Fibroblast of skin of abdomen (primary cell): ENCODE results near the gene ILK.

ENCODE experiments used
- DNase-seq: peaks from one replicate; pipeline ENCODE4 v3.0.0-alpha.2; 2013

Gene ILK

DNA sequence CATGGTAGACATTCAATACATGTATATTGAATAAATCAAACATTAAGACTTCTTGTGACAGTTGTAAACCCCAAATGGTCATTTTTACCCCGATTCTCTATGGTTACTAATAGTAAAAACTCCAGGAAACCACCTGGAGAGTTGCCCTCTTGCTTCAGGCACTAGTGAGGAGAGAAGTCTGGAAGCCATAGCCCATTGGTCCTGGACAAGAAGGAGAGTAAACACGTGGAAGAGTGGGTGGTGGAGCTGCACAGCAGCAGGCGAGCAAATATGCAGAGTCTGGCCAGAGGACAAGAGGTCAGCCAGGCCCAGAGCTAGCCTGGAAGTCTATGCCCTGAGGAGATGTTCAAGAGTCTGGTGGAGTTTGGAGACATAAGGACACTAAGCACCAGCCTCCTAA, 34.3 kb downstream of the ILK start:
- peak; percentile 12 for DNase-seq

DNA sequence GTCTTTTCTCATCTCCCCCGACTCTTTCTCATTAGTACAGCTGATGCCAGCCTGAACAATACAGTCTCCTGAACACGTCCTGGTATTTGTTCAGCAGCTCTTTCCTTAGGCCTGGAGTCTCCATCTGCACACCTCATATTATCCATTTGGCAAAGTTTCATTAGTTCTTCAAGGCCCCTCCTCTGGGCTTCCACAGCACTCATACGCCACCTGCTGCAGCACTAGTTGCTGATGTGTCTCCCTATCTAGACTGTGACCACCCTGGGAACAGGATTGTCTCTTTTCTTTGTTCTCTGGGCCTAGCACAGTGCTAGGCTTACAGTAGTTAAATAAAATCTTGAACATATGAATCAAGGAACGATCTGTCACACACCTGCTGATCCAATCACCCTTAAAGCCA, 34.9 kb downstream of the ILK start:
- DNase-seq: no peak

DNA sequence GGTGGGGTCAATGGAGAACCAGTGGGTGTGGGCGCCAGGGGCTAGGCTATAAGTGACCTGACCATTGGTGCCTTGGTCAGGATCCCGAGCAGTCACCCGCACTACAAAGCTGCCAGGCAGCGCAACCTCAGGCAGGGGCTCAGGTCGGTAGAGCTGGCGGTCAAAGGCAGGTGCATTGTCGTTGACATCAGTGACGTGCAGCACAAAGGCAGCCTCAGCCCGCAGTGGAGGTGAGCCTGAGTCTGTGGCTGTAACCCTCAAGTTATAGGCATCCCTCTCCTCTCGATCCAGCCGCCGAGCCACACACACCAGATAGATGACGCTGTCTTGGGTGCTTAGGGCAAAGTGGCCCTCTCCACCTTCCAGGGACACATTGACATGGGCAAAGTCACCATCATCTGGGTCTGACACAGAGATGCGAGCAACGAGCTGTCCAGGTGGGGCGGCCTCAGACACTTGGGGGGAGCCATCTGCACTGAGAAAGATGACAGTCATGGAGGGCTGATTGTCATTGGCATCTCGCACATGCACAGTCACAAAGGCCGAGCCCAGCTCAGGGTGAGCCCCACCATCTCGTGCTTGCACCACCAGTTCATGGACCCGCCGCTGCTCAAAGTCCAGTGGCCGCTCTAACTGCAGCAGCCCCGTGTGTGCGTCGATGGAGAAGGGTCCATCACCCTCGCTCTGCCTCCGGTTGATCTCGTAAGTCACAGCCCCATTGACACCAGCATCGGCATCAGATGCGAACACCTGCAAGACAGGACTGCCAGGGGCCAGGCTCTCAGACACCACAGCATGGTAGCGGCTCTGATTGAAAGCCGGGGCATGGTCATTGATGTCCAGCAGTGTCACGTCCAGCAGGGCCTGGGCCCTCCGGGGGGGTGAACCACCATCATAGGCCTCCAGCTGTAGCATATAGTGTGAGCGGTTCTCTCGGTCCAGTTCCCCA, 36.7 kb downstream of the ILK start:
- no peak for DNase-seq

DNA sequence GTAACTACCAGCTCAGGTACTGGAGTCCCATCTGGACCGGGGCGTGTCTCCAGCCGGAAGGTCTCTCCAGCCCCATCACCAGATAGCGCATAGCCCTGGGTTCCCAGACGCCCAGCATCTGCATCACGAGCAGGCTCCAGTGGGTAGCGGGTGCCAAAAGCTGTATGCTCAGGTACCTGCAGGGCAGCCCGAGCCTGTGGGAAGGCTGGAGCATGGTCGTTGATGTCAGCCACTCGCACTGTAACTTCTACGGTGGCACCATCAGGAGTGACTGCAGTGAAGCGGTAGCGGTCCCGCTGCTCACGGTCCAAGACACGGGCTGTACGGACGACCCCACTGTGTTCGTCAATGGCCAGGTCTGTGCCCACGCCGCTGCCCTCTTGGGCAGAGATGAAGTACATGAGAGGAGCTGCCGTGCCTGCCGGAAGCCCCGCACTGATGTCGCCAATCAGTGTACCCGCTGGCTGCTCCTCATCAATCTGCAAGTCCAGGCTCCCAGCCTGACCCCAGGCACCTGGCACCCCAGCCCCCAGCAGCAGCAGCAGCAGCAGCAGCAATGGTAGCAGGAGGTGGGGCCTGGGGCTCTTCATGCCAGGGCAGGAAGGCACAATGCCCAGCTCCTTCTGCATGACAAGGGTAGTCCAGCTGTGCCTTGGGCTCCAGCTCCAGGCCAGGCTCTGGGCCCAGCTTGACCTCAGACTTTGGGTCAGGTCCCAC, 37.6 kb downstream of the ILK start:
- no peak for DNase-seq

DNA sequence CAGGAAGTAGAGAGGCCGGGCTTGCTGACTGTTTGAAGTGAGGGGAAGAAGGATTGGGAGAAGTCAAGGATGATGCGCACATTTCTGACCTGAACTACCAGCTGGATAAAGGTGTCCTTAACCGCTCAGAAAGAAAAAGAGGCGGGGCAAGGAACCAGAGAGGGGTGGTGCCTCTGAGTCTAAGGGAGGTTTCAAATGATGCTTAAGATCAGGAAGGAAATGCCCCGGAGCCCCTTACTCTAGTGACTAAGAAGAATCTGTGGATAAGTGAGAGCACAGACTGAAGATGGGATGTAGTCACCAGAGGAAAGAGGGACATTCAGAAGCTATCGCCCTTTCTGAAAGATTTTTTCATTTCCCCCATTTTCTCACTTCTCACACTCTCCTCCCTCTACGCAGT, 39.4 kb downstream of the ILK start:
- DNase-seq: no peak

DNA sequence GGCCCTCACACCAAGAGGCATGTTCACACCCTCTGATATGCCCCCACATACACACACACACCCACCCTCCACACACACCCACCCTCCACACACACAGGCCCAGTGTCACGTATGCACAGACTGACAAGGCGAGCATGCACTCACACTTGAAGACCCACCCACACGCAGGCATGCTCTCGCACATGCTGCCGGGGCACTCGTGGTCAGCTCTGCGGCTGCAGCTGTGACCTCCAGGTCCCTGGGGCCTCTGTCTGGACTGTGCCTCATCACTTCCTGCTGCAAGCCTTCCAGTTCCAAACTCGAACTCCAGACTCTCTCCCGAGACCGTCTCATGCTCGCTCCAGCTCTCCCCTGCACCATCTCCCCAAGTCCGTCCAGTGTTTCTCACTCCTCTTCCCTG, 42.5 kb downstream of the ILK start:
- DNase-seq: peak; percentile 63

DNA sequence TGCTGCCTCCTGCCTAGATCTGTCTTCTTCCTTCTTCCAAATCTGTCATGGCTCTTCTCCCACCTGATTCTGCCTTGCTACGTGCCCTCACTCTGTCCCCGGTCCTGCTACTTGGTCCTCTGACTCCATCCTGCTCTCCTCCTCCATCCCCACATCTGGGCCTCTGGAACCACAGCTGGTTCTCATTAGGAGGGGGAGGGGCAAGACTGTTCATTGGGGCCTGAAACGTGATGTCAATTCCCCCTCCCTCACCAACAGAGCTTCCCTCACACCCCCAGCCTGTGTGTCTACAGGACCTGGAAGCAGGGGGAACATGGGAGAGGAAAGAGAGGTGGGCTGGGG, 43.0 kb downstream of the ILK start:
- DNase-seq: peak; percentile 86

DNA sequence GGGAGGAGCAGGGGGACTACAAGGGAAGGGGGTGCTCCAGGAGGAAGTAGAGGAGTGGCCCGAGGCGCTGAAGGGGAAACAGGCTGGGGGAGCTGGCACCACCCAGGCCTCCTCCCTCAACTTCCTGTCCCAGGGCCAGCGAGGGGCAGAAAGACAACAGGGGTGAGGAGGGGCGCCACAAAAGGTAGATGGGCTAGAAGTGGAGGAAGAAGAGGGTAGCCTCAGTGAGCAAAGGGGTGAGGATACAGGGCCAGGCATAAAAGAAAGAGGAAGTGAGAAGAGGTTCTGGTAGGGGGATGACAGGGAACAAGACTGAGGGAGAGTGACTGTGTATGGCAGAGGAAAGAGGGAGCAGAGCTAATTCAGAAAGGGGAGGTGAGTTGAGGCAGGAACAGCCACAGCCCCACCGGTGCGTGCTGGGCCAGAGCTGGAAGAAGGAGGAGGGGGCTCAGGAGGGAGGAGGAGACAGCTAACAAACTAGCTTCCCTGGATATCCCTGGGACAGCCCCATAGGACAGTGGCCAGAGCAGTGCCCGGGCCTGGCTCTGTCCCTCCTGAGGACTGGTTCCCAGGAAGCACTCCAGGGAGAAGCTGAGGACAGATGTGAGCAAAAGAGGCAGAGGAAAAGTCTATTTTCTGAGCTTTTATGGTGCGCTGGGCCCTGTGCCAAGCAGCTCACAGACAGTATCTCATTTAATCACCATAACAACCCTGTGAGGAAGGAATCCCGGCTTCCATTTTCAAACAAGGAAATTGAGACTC, 43.5 kb downstream of the ILK start:
- DNase-seq: peak; percentile 66

DNA sequence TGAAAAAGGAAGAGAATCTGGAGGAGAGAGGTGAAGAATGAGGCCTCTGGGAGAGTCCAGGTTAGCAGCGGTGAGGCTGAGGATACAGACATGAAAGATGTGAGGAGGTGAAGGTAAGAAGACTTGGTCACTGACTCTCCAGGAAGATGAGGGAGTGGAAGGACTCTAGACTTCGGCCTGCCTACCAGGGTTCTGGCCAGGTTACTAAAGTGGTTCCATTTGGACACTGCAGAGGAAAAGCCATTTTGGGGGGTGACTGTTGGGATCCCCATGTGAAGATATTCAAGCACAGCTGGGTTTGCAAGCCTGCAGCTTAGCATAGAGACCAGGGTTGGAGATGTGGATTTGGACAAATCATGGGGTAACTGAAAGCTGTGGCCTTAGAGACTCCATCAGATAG, 44.3 kb downstream of the ILK start:
- DNase-seq: no peak

DNA sequence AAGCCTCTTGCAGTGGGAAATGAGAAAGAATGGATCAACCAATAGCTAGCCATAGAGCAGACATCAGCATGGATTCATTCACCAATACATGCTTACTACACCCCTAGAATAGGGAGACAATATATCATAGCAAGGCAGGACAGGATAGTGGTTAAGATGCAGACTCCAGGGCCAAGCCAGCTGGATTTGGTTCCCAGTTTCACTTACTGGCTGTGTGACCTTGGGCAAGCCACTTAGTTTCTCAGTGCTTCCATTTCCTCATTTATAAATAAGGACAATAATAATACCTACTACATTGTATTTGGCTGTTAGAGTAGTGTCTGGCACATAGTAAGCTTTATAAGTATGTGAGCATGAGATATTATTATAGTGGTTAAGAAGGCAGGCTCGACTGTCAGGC, 44.9 kb downstream of the ILK start:
- DNase-seq: no peak

DNA sequence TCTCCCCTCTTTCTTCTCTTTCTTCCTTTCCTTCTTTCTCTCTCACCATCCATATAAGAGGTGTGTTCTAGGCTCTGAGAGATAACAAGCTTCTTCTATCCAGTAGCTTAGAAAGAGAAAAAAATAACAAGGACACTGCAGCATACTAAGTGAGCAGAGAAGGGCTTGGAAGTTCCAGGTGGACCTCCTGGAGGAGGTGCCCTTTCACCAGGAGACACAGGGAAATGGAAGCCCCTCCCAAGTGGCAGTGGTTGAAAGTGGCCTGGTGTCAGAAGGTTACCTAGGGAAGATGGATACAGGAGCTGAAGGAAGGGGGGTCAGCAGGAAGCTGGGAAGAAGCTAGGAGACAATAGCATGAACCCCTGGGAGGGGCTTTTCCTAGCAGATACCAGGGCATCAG, 46.5 kb downstream of the ILK start:
- no peak for DNase-seq

DNA sequence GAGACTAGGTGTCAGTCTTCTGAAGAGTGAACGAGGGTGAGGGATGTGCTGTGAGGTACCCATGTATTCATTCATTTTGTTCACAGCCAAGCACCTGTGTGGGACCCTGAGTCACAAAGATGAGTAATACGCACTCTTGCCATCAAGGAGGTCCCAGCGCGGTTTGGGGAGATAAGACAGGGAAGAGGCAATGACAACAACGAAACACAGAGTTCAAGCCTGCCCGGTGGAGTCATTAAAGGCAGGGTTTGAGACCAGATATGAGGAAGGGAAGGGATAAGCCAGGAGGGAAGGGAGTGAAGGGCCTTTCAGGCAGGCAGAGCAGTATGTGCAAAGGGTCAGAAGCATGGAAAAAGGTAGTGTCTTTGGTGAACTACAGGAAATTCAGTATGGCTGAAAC, 47.4 kb downstream of the ILK start:
- no peak for DNase-seq

DNA sequence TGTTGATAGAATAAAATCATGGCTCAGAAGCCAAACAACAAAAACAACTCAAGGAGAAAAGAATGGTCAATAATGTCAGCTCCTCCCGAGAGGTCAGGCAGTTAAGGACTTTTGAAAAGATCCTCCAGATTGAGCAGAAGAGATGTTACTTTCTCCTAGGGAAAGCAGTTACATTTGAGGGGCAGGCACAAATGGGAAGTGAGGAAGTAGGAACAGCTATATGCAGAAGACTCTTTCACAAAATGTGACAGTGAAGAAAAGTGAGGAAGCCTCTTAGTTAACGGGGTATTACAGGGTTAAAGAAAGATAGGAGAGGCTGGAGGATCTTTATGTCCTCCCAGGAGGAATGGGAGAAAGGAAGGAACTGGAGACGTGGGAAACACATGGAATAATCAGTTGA, 48.6 kb downstream of the ILK start:
- no peak for DNase-seq

DNA sequence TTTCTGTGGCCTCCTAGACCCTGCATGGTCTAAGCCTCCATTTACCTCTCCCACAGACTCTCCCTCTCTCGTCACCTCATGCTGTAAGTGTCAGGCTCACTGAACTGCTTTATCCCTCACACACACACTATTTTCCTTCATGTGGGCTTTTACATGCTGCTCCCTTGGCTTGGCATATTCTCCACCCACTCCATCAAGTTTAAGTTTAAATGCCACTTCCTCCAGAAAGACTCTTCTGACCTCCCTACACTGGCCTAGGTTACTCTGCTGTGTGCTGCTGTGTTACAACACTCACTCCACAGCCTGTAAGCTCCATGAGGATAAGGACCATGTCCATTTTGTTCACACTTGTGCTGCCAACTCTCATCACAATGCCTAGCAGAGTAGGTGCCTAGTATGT, 49.5 kb downstream of the ILK start:
- no peak for DNase-seq

DNA sequence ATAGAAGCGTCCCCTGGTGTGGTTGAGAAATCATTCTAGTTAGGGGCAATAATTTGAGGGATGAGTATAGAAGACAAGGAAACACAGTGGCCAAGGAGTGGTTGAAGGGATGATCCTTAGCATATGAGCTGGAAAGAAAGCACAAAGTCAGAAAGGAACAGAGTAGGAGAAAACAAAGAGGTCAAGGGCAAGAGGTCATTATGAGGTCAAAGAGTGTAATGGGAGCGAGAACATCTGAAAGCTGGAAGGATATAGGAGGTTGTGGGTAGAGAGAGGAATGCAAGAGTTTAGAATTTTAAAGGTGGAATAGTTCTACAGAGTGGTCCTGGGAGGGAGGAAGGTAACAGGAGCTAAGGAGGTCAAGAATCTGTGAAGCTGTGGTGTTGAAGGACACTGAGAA, 50.1 kb downstream of the ILK start:
- DNase-seq: no peak

DNA sequence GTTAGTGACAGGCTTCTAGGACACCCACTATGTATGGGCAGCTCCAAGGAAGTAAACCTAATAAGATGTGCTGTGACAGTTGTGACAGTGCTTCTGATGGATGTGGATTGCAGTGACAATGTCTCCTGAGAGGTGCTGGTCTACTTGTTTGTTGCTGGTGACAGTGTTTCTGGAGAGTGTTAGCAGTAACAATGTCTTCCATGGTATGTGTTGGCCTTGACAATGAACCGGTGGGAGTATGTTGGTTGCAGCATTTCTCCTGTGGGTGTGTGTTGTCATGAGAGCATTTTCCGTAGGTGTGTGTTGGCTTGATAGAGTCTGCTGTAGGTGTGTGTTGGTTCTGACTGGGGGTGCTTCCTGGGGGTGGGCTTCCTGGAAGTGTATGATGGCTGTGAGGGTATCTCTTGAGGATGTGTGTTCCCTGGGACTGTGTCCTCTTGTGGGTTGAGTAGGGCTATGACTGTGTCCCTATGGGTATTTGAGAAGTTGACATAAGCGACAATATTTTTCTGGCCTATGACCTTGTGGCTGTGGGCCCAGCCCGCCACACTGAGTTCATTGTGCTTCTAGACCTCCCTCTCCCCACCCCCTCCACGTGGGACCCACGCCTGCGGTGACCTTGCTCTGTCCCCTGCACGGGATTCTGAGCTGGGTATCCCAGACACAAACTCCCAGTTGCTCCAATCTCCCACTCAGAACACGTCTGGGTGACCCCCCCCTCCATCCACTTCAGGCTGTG, 50.9 kb downstream of the ILK start:
- no peak for DNase-seq

DNA sequence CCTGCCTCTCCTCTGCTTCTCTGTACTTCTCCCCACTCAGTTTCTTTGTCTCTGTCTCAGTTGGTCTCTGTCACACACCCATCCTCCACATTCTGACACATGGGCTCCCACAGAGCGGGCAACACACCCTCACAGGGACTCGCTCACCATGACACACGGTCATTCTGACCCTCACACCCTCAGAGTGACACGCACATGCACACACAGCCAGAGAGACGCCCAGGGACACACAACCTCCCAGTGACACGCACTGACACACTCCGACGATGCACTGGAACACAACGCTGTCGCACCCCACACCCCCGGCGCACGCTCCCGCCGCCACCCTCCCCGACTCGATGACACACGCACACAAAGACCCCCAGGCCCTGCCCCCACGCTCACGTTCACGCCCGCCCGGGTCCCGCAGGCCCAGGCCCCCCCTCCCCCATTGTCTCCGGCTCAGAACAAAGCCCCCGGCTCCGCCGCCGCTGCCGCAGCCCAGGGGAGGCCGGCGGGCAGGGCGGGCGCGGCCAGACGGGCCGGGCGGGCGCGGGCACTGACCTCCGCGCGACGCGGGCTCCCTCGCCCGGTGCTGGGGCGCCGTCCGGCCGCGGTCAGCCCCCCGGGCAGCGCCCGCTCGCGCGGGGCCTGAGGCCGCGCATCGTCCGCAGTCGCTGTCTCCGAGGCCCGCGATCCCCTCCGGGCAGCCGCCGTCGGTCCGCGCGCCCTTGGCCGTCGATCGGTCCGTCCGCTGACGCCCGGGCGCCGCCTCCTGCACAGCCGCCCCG, 51.6 kb downstream of the ILK start:
- peak; percentile 17 for DNase-seq

DNA sequence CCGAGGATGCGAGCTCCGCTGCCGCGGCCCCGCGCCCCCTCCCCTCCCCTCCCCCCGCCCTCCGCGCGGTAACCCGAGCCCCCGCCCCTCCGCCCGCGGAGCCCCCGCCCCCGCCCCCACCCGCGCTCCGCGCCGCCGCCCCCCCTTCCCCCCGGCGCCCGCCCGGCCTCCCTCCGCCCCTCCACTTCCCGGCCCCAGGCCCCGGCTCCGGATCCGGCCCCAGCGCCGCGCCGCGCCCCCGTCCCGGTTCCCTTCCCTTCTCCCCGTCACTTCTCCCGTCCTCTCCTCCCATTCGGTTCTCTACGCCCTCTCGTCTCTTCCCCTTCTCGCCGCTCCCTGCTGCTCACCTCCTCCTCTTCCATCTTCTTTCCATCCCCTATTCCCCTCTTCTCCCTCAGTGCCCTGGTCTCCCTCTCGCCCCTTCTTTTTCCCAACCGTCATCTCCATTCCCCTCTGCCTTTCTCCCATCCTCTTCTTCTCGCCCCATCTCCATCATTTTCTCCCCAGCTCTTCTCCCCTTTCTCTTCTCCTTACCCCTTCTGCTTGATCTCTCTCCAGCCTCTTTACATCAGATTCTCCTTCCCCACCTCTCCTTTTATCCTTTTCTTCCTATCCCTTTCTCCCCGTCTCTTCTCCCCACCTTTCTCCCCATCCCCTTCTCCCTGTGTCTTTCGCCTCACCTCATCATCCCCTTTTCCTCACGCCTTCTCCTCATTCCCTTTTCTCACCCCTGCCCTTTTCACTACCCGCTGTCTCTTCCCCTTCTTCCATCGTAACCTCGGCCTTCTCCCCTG, 52.4 kb downstream of the ILK start, which contains the start of gene DCHS1:
TSS of gene DCHS1 (minus strand) at position 20 of the 794 bp plus-strand sequence. CDS start 14,196 bp downstream, outside the sequence.
- DNase-seq: peak; percentile 32

DNA sequence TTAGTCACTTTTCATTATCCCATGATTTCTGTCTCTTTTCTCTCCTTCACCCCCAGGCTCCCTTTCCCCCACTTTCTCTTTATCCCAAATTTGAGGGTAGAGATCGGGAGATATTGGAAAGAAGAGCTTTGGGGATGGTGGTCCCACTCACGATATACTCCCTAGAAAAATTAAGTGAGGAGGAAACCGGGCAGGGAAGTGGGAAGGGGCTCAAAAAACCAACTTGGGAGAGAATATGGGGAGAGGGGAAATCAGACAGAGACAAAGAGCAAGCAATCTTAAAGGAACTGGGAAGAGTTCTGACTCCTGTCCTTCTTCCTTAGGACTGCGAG, 53.0 kb downstream of the ILK start:
- no peak for DNase-seq

DNA sequence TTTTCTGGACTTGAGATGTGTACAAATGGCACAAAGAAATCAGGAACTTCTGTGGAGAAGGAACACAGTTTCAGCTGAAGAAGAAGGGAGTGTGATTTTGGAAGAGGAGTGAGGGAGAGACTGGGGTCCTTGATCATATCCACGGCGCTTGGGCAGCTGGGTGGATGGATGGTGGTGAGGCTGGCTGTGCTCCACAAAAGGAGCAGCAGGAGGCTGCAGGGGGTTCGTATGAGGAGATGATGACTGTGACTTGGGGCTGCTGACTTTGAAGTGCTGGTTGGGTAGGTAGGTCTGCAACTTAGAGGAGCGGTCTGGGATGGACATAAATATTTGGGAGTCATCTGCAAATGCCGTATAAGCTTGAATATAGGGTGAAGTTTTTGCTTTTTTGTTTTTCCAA, 53.4 kb downstream of the ILK start:
- DNase-seq: peak; percentile 6

DNA sequence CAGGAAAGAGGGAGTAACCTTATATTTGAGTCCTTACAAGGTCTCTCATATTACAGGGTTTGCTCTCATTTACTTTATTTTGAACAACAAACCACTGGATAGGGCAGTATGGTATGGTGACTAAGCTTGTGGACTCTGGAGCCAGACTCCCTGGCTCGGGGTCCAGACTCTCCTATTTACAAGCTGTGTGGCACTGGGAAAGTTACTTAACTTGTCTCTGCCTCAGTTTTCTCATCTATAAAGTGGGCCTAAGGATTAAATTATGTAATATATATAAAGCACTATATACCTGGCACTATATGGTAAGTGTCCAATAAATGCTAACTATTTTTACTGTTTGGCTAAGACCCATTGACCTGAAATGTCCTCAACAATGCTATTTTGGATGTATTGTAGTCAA, 53.8 kb downstream of the ILK start:
- peak; percentile 17 for DNase-seq
